HG03571 (cell line): ENCODE results near the gene LRRC3B.

ENCODE experiments used
- ATAC-seq: cut with Tn5 transposase; IDR thresholded peaks from one replicate; pipeline ENCODE4 v1.9.1; 2021; ENCODE audit not compliant: unreplicated experiment

LRRC3B gene

DNA sequence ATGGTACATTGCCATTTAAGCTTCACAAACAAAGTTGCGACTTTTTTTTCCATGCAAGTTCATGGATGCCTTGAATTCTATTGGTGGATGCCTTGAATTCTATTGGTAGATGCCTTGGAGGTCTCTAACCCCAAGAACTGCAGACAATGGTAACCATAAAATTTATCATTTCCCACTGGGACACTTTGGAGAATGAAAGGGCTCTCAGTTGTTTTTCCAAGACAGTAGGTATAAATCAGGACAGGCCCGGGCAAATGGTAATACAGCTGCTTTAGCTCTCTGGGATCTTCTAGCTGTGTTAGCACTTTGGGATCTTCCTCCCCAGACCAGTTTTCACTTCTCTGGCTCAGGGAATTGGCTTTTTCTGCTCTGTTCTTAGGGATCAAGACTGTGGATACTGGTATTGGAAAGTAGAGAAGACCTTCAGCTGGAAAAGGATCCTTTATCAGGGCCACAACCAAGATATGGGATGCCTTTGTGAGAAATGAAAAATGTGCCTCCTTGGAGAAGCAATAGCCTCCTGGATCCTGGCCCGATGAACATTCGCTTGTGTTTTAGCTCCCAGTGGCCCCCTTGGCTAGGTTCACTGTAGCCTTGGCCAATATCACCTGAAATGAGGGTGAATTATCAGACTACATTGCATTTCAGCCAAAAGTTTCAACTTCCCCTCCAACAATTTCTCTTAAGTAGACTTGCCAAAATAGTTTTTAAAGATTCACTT is 8.3 kb downstream of the LRRC3B start:
- no peak for ATAC-seq

DNA sequence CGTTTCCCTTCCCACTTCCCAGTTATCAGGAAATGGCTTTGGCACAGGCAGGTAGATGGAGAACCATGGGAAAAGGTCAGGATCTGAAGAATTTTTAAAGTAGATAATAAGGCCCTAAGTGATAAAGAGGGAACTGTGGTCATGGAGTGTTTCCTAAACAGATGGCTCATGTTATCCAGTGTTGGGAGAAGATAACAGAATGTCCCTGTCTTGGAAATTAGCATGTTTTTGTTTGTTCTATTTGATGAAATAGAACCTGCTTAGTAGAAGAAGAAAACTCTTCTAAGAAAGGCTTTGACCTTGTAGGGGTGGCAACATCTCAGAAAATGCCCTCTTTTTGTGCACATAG is 8.8 kb downstream of the LRRC3B start:
- ATAC-seq = no peak

DNA sequence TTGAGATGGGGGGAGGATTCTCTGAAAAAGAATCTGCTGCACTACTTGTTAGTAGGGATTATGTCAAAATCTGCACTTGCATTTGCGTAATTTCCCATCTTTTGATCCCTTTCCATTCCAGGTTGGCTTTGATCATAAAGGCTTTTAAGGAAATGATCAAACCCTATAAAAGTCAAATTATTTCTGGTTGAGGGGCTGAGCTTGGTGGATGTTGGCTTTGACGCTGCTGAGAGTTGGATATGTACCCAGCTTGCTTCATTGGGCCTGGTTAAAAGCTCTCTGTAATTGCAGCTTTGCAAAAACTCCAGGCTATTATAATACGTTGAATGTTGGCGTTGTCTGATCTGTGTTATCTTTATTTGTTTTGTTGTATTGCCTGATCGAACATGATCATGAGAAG is 12.0 kb downstream of the LRRC3B start:
- ATAC-seq = no peak

DNA sequence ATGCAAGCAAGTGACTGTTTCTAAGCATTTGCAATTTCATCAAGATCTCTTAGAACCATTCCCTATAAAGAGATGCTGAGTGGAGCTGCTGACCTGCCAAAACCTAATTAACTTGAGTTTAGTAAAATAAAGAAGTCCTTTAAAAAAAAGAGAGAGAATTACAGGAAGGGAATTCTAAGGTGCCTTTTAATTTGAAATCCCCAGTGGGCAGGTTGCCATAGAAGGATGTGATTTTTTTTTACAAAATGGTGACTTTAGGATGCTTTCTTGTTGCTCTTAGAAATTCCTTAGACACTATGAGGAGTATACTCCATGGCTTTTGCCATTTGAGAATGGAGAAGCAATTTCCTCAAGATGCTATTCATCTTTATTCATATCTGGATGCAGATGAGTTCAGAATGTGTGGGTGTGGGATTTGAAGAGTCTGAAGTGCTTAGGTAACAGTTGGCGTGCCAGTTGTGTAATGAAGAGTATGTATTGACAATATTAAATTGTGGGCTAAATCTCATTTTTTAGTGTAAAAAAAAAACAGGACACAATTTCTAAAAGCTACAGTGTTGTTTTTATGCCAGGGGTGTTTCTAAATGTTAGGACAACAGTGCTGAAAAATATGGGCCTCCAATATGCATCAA is 13.6 kb downstream of the LRRC3B start:
- no peak for ATAC-seq

DNA sequence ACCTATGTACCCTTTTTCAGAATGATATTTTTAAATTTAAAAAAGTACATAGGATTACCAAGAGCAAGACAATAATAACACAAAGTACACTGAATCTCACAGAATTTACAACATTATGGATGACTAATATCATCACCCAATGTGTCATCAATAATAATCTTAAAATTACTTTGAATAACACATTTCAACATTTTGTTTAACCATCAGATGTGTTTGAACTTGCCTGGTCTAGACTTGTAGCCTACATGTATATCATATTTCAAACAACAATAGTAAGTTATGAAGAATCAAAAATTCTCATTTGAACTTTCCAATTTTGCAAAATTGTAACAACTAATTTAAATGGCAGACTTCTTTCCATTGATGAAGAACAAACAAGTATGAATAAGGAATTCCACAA is 15.1 kb downstream of the LRRC3B start:
- no peak for ATAC-seq

DNA sequence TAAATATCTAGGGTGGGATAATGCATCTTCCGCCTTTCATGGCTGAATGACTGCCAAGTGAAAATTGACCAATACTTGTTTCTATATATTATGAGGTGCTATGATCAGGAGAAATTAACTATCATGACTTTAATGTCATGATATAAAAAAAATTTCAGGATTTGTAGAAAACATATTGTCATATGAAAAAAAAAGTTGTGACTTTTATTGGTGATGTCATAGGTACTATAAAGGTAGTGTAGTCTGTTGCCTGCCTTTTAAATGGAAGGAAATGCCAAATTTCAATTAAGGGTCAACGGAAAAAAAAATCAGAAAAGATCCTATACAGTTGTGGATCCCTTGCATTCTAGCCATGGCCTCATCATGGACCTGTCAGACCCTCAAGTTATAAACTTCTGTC is 15.5 kb downstream of the LRRC3B start:
- no peak for ATAC-seq

DNA sequence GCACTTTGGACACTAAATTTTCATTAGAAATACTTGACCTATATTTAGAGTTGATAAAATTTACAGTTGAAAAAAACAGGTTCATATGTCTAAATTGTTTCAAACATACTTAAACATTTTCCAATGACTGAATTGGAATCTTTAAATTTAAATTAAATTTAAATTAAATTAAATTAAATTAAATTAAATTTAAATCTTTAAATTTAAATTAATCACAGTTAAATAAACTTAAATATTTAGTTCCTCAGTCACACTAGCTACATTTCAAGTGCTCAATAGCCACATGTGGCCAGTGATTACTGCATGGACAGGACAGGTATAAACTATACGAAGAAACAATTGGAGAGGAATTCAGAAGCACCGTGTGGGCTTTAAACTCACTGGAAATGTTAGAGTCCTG is 16.8 kb downstream of the LRRC3B start:
- ATAC-seq = no peak

DNA sequence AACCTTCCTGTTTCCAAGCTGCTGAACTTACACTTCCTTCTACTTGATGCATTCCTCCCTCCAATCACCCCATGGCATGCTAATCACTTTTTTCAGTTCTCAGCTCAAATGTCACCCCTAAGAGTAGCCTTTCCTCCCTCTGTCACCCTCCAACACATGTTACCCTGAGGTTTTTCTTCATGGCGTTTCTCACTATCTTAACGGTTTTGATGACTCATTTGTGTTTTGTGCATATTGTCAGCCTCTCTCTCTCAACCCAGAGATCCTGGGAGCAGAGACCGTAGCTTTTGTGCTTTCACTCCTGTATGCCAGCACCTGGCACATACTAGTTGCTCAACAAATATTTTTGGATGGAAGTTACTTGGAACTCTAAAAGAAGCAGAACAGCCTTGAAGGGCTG is 24.5 kb downstream of the LRRC3B start:
- ATAC-seq = no peak

DNA sequence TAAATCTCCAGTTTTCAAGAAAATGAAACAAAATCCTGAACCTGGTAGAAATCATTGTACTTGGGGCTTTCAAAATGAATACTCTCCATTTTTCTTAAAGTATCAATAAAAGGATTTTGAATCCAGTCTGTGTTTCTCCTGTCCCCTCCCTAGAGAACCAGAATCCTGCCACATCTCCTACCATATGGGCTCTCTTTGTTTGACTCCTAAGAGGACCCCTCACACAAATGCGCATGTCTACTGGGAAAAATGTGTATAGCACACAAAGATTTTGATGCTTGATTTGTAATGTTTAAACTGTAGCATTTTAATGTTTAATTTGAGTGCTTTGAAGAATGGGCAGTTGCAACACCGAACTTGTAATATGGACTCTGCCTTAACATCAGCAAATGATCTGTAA is 25.9 kb downstream of the LRRC3B start:
- ATAC-seq = no peak

DNA sequence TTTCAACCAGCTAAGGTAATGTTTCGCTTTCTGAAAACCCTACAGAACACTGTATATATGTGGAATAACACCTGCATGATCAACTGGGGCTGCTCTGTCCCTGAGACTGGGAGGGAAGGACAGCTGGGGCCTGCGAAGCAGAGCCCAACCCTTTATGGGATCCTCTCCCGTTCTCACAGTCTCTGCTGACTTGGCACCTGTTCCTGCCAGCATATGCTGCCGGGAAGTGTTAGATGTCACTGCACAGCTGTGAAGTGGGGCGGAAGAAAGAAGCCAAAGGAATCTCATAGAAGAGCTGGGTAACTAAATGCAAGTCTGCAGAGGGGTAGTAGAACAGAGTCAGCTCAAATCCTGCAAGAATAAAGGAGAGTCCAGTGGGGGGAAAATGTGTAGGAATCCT is 29.6 kb downstream of the LRRC3B start:
- ATAC-seq = no peak

DNA sequence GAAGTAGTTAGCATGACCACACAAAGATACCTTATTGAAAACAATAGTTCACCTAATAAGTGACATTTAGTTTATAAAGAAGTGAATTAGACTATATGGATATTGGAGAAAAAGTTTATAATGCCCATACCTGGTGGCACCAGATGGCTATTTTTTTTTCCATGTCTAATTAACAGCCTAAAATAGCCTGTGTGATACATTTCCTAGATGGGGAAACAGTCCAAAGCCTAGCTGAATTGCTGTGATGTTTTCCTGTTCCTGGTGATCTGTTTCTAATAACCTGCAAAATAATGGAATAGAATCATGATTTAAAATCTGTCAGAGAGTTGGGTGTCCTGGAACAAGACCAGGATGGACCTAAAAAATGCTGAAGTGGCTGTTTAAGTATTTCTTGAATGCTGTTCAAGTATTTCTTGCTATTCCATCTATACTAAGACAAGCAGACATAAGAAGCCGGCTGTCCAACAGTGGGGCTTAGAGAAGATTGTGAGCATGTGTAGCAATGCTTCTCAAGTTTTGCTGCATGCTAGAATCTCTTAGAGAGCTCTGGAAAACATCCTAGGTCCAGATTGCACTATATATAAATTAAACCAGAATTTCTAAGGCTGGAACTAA is 31.3 kb downstream of the LRRC3B start:
- ATAC-seq = no peak

DNA sequence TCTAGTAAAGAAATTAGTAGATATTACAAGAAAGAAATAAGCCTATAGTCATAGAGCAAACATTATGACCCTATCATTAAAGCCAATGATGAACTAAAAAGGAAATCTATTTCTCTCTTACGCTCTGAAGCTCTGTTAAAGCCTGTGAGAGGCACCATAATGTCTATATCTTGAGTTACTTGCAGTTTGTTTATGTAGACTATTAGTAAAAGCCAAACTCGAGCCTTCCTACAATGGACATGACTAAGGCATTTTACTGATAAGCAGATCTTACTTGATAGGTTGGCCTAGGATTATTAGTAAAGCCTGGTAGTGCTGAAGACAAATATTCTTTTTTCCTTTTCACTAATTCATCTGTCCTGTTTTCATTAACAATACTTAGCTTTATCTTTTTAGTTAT is 32.7 kb downstream of the LRRC3B start:
- no peak for ATAC-seq

DNA sequence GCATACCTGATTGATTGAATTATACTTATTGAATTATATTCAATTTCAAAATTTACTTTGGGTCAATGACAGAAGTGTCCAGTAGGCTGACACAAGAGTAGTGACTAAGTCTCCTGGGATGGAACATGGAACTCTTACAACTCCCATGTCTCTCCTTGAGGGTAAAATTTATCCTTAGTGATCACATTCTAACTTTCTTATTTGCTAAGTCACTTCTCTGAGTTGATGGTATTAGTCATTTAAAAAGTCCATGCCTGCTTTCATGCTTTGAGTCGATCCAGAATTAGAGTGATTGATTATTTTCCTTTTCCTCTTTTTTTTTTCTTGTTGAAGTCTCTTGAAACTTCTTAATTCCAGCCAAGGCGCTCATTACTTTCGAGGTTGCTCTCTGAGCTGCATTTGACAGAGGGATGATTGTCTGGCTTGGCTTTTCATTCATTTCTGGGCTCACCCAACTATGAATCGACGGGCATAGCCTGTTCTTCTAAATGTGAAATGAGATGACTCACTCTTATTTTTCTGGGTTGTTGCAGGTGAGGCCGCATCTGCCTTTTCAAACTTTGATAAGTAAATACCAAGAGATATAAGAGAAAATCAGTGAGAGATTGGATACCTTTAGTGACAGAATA is 34.9 kb downstream of the LRRC3B start:
- ATAC-seq = no peak

DNA sequence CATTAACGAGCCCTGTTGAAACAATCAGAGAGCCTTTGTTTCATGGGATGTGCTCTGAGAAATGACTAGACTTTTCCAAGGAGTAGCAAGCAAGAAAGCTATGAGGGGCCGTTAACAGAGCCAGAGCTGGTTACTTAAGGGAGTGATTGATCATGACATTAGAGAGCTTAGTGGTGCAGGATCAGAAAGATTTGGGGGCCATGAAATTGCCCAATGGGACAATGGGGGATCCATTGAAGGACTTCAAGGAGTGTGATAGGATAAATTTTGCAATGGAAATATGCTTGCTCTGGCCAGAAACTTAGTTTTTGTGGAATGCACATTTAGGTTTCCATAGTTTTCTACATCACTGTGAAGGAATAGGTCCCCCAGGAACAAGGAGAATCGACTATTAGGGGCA is 45.6 kb downstream of the LRRC3B start:
- no peak for ATAC-seq

DNA sequence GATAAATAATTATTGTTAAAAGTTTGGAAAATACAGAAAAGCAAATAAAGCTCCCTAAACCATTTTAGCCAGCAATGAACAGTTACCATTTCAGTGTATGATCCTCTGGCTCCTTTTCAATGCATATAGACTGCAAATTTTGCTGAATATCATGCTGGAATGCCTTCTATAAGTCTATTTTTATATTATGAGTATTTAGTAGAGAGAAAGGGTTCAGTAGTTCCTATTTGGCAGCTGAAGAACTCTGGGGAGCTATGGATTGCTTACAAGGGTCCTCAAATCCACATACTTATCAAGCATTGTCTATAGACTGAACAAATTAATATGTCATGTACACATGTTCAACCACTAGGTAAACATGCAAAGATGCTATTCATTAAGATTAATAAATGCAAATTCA is 46.1 kb downstream of the LRRC3B start:
- no peak for ATAC-seq

DNA sequence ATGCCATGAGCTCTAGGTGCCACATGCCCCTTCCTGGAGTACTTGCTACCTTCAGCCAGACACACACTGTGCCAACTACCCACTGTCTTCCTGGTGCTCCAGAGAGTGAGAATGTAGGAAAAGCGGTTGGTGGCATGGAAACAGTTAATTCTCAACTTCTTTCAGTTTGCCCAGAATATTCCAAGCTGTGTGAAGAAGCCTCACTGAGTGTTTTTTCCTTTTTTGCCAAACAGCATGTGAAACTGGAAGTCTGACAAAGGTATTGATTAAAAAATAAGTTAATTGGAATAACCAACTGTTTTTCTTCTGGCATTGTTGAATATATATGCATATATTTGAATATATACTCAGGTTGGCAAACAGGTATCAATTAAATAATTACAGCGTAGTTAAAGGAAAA is 52.8 kb downstream of the LRRC3B start:
- ATAC-seq = no peak

DNA sequence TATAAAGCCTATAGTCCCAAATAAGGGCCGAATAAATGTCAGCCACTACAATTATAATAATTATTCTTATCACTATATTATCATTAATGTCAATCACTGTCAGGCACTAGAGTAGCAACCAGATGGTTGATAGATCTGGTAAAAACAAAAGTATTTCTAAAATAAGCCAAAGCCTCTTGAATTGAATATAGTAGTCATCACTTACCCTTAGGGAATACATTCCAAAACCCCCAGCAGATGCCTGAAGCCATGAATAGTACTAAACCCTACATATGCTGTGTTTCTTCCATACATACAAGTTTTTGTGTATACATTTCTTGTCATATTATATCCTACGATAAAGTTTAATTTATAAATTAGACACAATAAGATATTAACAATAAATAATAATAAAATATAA is 59.1 kb downstream of the LRRC3B start:
- no peak for ATAC-seq

DNA sequence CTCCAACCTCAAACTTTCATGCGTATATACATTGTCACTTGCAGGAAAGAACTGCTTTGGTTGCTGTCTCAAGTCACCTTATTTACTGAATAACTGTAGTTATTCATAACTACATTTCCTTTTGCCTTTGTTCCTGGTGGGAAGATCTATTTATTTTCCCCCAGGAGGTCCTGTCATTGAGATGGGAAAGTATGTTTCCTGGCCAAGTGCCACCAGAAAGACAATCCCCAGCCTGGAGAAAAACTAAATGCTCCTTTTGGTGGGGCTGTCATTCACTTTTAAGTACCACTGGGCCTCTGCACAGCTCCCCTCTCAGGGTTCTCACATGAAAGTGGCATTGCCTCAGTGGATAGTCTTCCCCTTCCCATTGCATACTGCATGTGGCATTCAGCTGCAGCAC is 59.8 kb downstream of the LRRC3B start:
- no peak for ATAC-seq

DNA sequence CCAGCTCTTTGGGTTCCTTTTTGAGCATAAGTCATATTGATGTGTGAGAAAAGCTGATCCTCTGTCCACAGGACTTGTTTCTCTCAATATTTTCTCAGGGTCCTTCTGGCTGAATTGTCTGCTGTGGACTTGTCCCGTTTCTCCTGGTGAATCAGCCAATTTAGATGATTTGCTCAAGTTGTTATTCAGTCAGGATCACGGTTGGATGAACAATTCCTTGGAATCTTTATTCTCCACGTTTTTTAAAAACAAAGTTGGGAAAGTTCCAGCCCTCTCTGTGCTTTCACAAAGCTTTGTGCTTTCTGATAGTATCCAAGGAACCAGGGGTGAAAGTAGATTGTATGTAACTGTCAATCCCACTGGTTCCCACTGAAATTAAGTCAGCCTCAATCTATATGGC is 61.3 kb downstream of the LRRC3B start:
- no peak for ATAC-seq

DNA sequence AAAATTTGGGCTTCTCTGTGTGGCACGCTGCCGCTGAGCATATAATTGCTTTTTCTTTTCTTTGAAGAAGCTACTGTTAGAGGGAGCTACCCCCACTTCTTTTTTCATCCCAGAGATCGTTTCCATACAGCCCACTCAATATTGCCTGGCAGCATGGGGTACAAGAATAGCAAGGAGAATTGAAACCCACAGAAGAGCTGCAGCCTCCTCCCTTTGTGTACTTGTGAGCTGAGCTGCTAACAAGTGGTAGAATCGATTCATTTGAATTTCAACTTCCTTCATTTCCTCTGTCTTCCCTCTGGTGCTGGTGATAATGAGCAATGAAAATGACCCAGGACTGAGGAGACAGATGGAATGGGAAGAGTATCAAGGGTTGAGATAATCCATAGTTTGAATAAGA is 64.9 kb downstream of the LRRC3B start:
- ATAC-seq = no peak

DNA sequence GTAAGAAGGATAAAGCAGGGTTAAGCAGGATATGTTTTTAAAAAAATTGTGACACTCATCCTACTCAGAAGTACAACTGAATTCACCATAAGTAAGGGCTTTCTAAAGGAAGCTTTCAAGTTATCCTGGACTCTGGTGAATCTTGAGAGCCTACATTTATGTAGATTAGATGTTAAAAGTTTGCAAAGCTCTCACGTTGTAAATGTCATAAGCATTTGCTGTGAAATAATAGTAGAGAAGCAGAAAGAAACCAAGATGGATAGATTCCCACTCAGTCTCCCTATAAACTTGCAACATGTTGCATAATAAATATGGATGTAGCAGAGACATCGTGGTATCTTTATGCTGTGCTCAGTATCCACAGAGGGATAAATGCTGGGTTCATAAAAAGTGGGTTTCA is 77.0 kb downstream of the LRRC3B start:
- no peak for ATAC-seq

DNA sequence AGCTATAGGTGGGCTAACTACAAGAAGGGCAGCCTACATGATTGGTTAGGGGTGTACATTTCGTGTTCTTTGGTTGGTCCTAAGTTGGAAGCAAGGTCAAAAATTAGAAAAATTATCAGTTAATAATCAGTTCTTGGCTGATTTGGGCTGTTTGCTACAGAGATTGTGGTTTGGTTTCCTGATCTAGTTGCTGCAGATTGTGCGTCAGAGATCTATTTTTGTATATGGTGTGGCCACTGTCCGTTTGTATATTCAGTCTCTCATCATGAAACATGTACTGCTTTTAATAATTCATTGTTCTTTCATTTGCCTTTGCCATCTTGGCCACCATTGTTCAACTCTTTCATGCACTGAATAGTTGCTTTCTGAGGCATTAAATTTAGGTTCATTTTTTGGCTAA is 80.9 kb downstream of the LRRC3B start:
- no peak for ATAC-seq
